Measurements from ENCODE around the gene COL2A1.

- TF ChIP-seq POLR2A (IDR thresholded peaks at IDR 0.05; ENCODE audit: low read depth, low read length) (no peak), EZH2 (IDR thresholded peaks at IDR 0.05; ENCODE audit: borderline replicate concordance, low read depth, low read length, severe bottlenecking) (peak; percentile 48), POLR2AphosphoS5 (IDR thresholded peaks at IDR 0.05; ENCODE audit: insufficient read depth, low read depth, low read length) (no peak), MYC (IDR thresholded peaks at IDR 0.05; ENCODE audit: low read depth, low read length) (no peak), GATA2 (IDR thresholded peaks at IDR 0.05; ENCODE audit: insufficient read depth, insufficient read length, low read depth, low read length) (no peak)
- TF ChIP-seq, protein P1, sequence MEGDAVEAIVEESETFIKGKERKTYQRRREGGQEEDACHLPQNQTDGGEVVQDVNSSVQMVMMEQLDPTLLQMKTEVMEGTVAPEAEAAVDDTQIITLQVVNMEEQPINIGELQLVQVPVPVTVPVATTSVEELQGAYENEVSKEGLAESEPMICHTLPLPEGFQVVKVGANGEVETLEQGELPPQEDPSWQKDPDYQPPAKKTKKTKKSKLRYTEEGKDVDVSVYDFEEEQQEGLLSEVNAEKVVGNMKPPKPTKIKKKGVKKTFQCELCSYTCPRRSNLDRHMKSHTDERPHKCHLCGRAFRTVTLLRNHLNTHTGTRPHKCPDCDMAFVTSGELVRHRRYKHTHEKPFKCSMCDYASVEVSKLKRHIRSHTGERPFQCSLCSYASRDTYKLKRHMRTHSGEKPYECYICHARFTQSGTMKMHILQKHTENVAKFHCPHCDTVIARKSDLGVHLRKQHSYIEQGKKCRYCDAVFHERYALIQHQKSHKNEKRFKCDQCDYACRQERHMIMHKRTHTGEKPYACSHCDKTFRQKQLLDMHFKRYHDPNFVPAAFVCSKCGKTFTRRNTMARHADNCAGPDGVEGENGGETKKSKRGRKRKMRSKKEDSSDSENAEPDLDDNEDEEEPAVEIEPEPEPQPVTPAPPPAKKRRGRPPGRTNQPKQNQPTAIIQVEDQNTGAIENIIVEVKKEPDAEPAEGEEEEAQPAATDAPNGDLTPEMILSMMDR (IDR thresholded peaks at IDR 0.05; ENCODE audit: extremely low read depth in 1 of 2, insufficient read depth in 1 of 2, low read depth in 1 of 2, low read length in 2 of 2): no peak
- TF ChIP-seq, protein P2, sequence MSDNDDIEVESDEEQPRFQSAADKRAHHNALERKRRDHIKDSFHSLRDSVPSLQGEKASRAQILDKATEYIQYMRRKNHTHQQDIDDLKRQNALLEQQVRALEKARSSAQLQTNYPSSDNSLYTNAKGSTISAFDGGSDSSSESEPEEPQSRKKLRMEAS (IDR thresholded peaks at IDR 0.05; ENCODE audit: insufficient read depth, insufficient read length): no peak
These were observed 1.9 kb downstream of the COL2A1 start for GRCh38 chr12:48002414-48002730.

All from endothelial cell of umbilical vein (primary cell).